ENCODE results near the gene GPRIN1. TPM values are rescaled to one million over a fixed set of nuclear protein-coding genes. Genes with fewer than 3 reads are reported as not detected.
A peak's percentile ranks its signal among the peaks of the same experiment; 100 is the strongest.

The GPRIN1 gene
- total RNA-seq, 1 donor from 2014 or later, result 2.1 TPM

DNA sequence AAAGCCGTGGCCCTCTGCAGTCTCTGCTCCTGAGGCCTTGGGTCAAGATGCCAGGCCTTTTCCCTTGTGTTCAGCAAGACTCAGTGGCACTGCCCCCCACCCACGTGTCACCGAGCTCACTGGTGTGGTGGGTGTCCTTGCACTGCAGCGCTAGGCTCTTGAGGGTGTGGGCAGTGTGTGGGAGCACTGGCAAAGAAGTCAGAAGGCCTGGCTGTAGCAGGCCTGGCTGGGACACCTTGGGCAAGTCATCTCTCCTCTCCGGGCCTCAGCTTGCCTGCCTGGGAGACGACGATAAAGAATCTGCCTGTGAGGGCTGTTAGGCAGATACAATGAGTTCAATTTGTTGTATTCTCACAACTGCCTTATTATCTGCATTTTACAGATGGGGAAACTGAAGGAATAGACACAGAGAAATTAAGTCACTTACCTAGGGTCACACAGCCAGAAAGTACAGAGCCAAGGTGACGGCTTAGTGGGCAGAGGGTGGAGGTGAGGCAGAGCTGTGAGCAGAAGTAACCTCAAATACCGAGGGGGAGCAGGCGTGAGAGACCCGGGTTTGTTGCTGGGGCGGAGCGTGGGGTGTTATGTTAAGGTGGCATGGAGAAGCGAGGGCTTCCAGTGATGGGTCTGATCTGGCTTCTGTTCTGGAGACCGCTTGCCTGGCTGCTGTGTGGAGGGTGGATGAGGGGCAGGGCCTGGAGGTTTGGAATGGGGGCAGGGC is 38.7 kb upstream of the GPRIN1 start:
- H3K27ac Mint-ChIP-seq (ENCODE audit: unreplicated experiment), result peak overlapping the region; percentile 27
- peak overlapping the region; percentile 87 for H3K4me3 Mint-ChIP-seq (ENCODE audit: unreplicated experiment)
- peaks cover 4% of the 10 kb centered on the region for H3K36me3 Mint-ChIP-seq (ENCODE audit: low read depth)
- H3K4me1 Mint-ChIP-seq (ENCODE audit: low read depth), result peaks cover 27% of the 10 kb centered on the region
- no peaks in the 10 kb centered on the region for H3K27me3 Mint-ChIP-seq (ENCODE audit: low read depth)
- no peak for DNase-seq (ENCODE audit: low spot score)
- H3K9me3 Mint-ChIP-seq (ENCODE audit: low read depth), result no peaks in the 10 kb centered on the region
- TF ChIP-seq CTCF (IDR thresholded peaks at IDR 0.05), result no peak

GRCh38 chr5:176647843-176648473 is 38.0 kb upstream of the GPRIN1 start:
- H3K9me3 Mint-ChIP-seq (ENCODE audit: low read depth), result no peaks in the 10 kb centered on the region
- peaks cover 23% of the 10 kb centered on the region for H3K4me1 Mint-ChIP-seq (ENCODE audit: low read depth)
- H3K27ac Mint-ChIP-seq (ENCODE audit: unreplicated experiment), result peak overlapping the region; percentile 27
- no peaks in the 10 kb centered on the region for H3K27me3 Mint-ChIP-seq (ENCODE audit: low read depth)
- no peaks in the 10 kb centered on the region for H3K36me3 Mint-ChIP-seq (ENCODE audit: low read depth)
- peak overlapping the region; percentile 87 for H3K4me3 Mint-ChIP-seq (ENCODE audit: unreplicated experiment)
- no peak for TF ChIP-seq CTCF (IDR thresholded peaks at IDR 0.05)
- DNase-seq (ENCODE audit: low spot score), result no peak

GRCh38 chr5:176647030-176647842 is 37.3 kb upstream of the GPRIN1 start, which contains the start of gene TSPAN17:
TSPAN17 (plus strand) TSS chr5:176647484; CDS start chr5:176647616, 132 bp downstream.
- Mint-ChIP-seq H3K9me3 (ENCODE audit: low read depth) (no peaks in the 10 kb centered on the region), H3K4me1 (ENCODE audit: low read depth) (peaks cover 23% of the 10 kb centered on the region), H3K36me3 (ENCODE audit: low read depth) (no peaks in the 10 kb centered on the region), H3K4me3 (ENCODE audit: unreplicated experiment) (peak within 1 kb of the TSS; percentile 87), H3K27ac (ENCODE audit: unreplicated experiment) (peak within 1 kb of the TSS; percentile 88), H3K27me3 (ENCODE audit: low read depth) (no peaks in the 10 kb centered on the region)
- peak; percentile 70 for TF ChIP-seq CTCF (IDR thresholded peaks at IDR 0.05)
- DNase-seq (ENCODE audit: low spot score), result peak; percentile 100

DNA sequence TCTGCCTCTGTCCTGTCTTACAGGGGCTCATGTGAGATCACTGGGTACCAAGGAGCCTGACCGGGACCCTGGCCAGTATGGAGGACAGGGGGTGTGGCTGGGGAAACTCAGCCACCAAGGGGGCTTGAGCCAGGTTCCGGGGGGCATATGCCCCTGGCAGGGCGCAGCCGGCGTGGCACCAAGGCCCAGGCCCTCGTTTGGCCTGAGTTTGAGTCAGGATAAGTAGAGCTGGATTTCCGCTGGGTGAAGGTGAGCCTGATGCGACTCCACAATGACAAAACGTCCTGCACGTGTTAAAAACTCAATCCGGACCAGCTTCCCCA is 36.7 kb upstream of the GPRIN1 start:
- peak overlapping the region; percentile 73 for H3K4me3 Mint-ChIP-seq (ENCODE audit: unreplicated experiment)
- no peak for DNase-seq (ENCODE audit: low spot score)

More for the DNA sequence above, 36.7 kb upstream of the GPRIN1 start:
- H3K9me3 Mint-ChIP-seq (ENCODE audit: low read depth), result no peaks in the 10 kb centered on the region
- H3K27ac Mint-ChIP-seq (ENCODE audit: unreplicated experiment), result peak overlapping the region; percentile 88
- peaks cover 23% of the 10 kb centered on the region for H3K4me1 Mint-ChIP-seq (ENCODE audit: low read depth)
- no peak for TF ChIP-seq CTCF (IDR thresholded peaks at IDR 0.05)
- no peaks in the 10 kb centered on the region for H3K36me3 Mint-ChIP-seq (ENCODE audit: low read depth)
- no peaks in the 10 kb centered on the region for H3K27me3 Mint-ChIP-seq (ENCODE audit: low read depth)
